GM12892 (cell line): ENCODE data around the gene LRRC27.

Experiments used
- POLR2A ChIP-seq: IDR thresholded peaks from 2 replicates; pipeline ENCODE4 v1.6.1; 2011; ENCODE audit warnings: low read depth, low read length, control low read depth
- TAF1 ChIP-seq: IDR thresholded peaks from 2 replicates; pipeline ENCODE4 v1.6.1; 2011; ENCODE audit warnings: low read depth, mild to moderate bottlenecking, control low read depth, low read length, borderline replicate concordance

- TF ChIP-seq POLR2A = no peak
- no peak for TF ChIP-seq TAF1
Observed at GRCh38 chr10:132333386-132333785, 1.4 kb downstream of the LRRC27 start.
